Peyer's patch (tissue), 4 donors: Measurements from ENCODE around the gene KRTAP9-6. TPM values are rescaled to one million over a fixed set of nuclear protein-coding genes. Genes with fewer than 3 reads are reported as not detected.

ENCODE experiments used
- DNase-seq, 3 donors: peaks; one replicate each; pipeline ENCODE4 v3.0.0-alpha.2; 2017 to 2019
- H3K27ac ChIP-seq, 4 donors: fragments of 200-600 bp; sonication (generic); one replicate each; pipeline ENCODE4 v1.5.1; 2016 to 2019
- H3K27me3 ChIP-seq, 2 donors: fragments of 200-600 bp; sonication (generic); one replicate each; pipeline ENCODE4 v1.5.1; 2019
- H3K36me3 ChIP-seq, 3 donors: fragments of 200-600 bp; sonication (generic); one replicate each; pipeline ENCODE4 v1.5.1; 2016 to 2019
- H3K4me1 ChIP-seq, 4 donors: fragments of 200-600 bp; sonication (generic); one replicate each; pipeline ENCODE4 v1.5.1; 2016 to 2019
- H3K4me3 ChIP-seq, 4 donors: fragments of 200-600 bp; sonication (generic); 1 replicate in 3 of 4; 2 replicates in 1 of 4; pipeline ENCODE4 v1.5.1; 2016 to 2019; ENCODE audit warnings: mild to moderate bottlenecking in 1 of 4
- H3K9me3 ChIP-seq, 4 donors: fragments of 200-600 bp; sonication (generic); one replicate each; pipeline ENCODE4 v1.5.1; 2016 to 2019; ENCODE audit warnings: mild to moderate bottlenecking in 1 of 4
- POLR2A ChIP-seq, 2 donors: fragments of 450-650 bp; IDR thresholded peaks; one replicate each; pipeline ENCODE4 v1.5.1; 2017; ENCODE audit warnings: antibody characterized with exemption in 2 of 2, mild to moderate bottlenecking in 2 of 2, moderate library complexity in 2 of 2
- small RNA-seq, 2 donors: library from RNA; depleted of rRNA; stranded (forward); fragments of <200 nt; gene quantifications; one replicate each; pipeline ENCODE3, GENCODE V24; 2016
- total RNA-seq, 4 donors: library from RNA; depleted of rRNA; stranded (reverse); fragments of >200 nt; gene quantifications; one replicate each; pipeline ENCODE4 v1.1.0, GENCODE V29; 2016
- TF ChIP-seq, protein P1 (sequence below), 6 experiments: fragments of 450-650 bp in 4 of 6; fragments of 200-600 bp in 2 of 6; sonication (generic) in 1 of 6; IDR thresholded peaks; one replicate each; pipeline ENCODE4 v1.5.1; 2017 to 2019; ENCODE audit warnings: antibody characterized with exemption in 6 of 6, mild to moderate bottlenecking in 3 of 6, moderate library complexity in 1 of 6

KRTAP9-6 gene
- total RNA-seq, 4 donors from 2014 or later: not detected

- Histone ChIP-seq H3K4me3 (no peak within 1 kb of the TSS), H3K9me3 (peaks cover 0 to 3% (median 0%) of the 10 kb centered on the region in 4 donors), H3K4me1 (no peaks in the 10 kb centered on the region), H3K36me3 (no peaks in the 10 kb centered on the region), H3K27ac (no peak within 1 kb of the TSS), H3K27me3 (no peaks in the 10 kb centered on the region)
- TF ChIP-seq, protein P1, sequence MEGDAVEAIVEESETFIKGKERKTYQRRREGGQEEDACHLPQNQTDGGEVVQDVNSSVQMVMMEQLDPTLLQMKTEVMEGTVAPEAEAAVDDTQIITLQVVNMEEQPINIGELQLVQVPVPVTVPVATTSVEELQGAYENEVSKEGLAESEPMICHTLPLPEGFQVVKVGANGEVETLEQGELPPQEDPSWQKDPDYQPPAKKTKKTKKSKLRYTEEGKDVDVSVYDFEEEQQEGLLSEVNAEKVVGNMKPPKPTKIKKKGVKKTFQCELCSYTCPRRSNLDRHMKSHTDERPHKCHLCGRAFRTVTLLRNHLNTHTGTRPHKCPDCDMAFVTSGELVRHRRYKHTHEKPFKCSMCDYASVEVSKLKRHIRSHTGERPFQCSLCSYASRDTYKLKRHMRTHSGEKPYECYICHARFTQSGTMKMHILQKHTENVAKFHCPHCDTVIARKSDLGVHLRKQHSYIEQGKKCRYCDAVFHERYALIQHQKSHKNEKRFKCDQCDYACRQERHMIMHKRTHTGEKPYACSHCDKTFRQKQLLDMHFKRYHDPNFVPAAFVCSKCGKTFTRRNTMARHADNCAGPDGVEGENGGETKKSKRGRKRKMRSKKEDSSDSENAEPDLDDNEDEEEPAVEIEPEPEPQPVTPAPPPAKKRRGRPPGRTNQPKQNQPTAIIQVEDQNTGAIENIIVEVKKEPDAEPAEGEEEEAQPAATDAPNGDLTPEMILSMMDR (IDR thresholded peaks at IDR 0.05): no peak
- TF ChIP-seq POLR2A (IDR thresholded peaks at IDR 0.05): no peak
- no peak for DNase-seq
Measured at GRCh38 chr17:41315204-41315794, 50.1 kb downstream of the KRTAP9-6 start, which contains the start of gene KRTAP17-1. KRTAP17-1 (minus strand) TSS chr17:41315710; CDS start chr17:41315650, 60 bp downstream.

Small RNA genes lying within 50 kb of the gene (small RNA-seq; reads per million reads assigned to genes)
- gene KRTAP9-10P: 0 reads per million in 2 donors

Other genes starting within 250 kb of the KRTAP9-6 start
- gene KRTAP1-5, start 238.2 kb upstream of the KRTAP9-6 start, total RNA-seq: not detected
- gene KRTAP1-4, start 235.2 kb upstream of the KRTAP9-6 start, total RNA-seq: not detected
- gene KRTAP1-3, start 230.5 kb upstream of the KRTAP9-6 start, total RNA-seq: not detected
- gene KRTAP1-1, start 223.9 kb upstream of the KRTAP9-6 start, total RNA-seq: not detected
- gene KRTAP2-1, start 218.1 kb upstream of the KRTAP9-6 start, total RNA-seq: not detected
- gene KRTAP2-2, start 210.1 kb upstream of the KRTAP9-6 start, total RNA-seq: not detected
- gene KRTAP2-3, start 205.3 kb upstream of the KRTAP9-6 start, total RNA-seq: not detected
- not detected for gene KRTAP2-4, start 199.5 kb upstream of the KRTAP9-6 start, total RNA-seq
- gene KRTAP4-7, start 181.2 kb upstream of the KRTAP9-6 start, total RNA-seq: not detected
- gene KRTAP4-8, start 167.2 kb upstream of the KRTAP9-6 start, total RNA-seq: not detected
- not detected for gene KRTAP4-16, start 163.2 kb upstream of the KRTAP9-6 start, total RNA-seq
- not detected for gene KRTAP4-9, start 160.0 kb upstream of the KRTAP9-6 start, total RNA-seq
- gene KRTAP4-11, start 147.0 kb upstream of the KRTAP9-6 start, total RNA-seq: not detected
- not detected for gene KRTAP4-12, start 141.2 kb upstream of the KRTAP9-6 start, total RNA-seq
- gene KRTAP4-6, start 124.8 kb upstream of the KRTAP9-6 start, total RNA-seq: not detected
- not detected for gene KRTAP4-5, start 115.6 kb upstream of the KRTAP9-6 start, total RNA-seq
- not detected for gene KRTAP4-4, start 104.6 kb upstream of the KRTAP9-6 start, total RNA-seq
- not detected for gene KRTAP4-3, start 97.2 kb upstream of the KRTAP9-6 start, total RNA-seq
- not detected for gene KRTAP4-2, start 87.2 kb upstream of the KRTAP9-6 start, total RNA-seq
- not detected for gene KRTAP4-1, start 80.5 kb upstream of the KRTAP9-6 start, total RNA-seq
- gene KRTAP9-1, start 75.5 kb upstream of the KRTAP9-6 start, total RNA-seq: not detected
- gene KRTAP9-2, start 38.7 kb upstream of the KRTAP9-6 start, total RNA-seq: not detected
- not detected for gene KRTAP9-3, start 32.9 kb upstream of the KRTAP9-6 start, total RNA-seq
- gene KRTAP9-8, start 27.4 kb upstream of the KRTAP9-6 start, total RNA-seq: not detected
- gene KRTAP9-4, start 15.7 kb upstream of the KRTAP9-6 start, total RNA-seq: not detected
- gene KRTAP9-9, start 10.0 kb upstream of the KRTAP9-6 start, total RNA-seq: not detected
- not detected for gene KRTAP9-7, start 10.3 kb downstream of the KRTAP9-6 start, total RNA-seq
- gene KRTAP29-1, start 37.5 kb downstream of the KRTAP9-6 start, total RNA-seq: not detected
- not detected for gene KRTAP16-1, start 43.9 kb downstream of the KRTAP9-6 start, total RNA-seq
- not detected for gene KRTAP17-1, start 50.3 kb downstream of the KRTAP9-6 start, total RNA-seq
- gene KRT33A, start 85.5 kb downstream of the KRTAP9-6 start, total RNA-seq: not detected
- not detected for gene KRT33B, start 104.4 kb downstream of the KRTAP9-6 start, total RNA-seq
- gene KRT34, start 116.9 kb downstream of the KRTAP9-6 start, total RNA-seq: not detected
- not detected for gene KRT31, start 132.2 kb downstream of the KRTAP9-6 start, total RNA-seq
- not detected for gene KRT37, start 159.2 kb downstream of the KRTAP9-6 start, total RNA-seq
- gene KRT38, start 175.6 kb downstream of the KRTAP9-6 start, total RNA-seq: not detected
- gene KRT32, start 202.0 kb downstream of the KRTAP9-6 start, total RNA-seq: not detected
- gene KRT35, start 215.8 kb downstream of the KRTAP9-6 start, total RNA-seq: not detected
- gene KRT36, start 224.5 kb downstream of the KRTAP9-6 start, total RNA-seq: not detected
- 1 to 10 TPM in 1 of 4 donors, not detected in 3; 2.5 TPM for gene KRT13, start 240.2 kb downstream of the KRTAP9-6 start, total RNA-seq